Astrocyte of the cerebellum (primary cell): ENCODE measurements around the gene CCDC34.

Source experiments
- DNase-seq: peaks from one replicate; pipeline ENCODE4 v3.0.0-alpha.2; 2011; ENCODE audit warnings: low read depth
- H3K4me3 ChIP-seq: 2 replicates; pipeline ENCODE4 v1.5.1; 2011; ENCODE audit warnings: mild to moderate bottlenecking, low read depth, low read length, moderate library complexity
- in situ Hi-C: cut with HindIII; loops from 2 replicates; pipeline ENCODE4 v1.10.0; 2017; ENCODE audit warnings: low sequenced_read_pairs
- TF ChIP-seq, protein P1 (sequence below): IDR thresholded peaks from 2 replicates; pipeline ENCODE4 v1.5.1; 2012; ENCODE audit warnings: low read length, low read depth, moderate library complexity, mild to moderate bottlenecking; ENCODE audit errors: missing control alignments

The CCDC34 gene

DNA sequence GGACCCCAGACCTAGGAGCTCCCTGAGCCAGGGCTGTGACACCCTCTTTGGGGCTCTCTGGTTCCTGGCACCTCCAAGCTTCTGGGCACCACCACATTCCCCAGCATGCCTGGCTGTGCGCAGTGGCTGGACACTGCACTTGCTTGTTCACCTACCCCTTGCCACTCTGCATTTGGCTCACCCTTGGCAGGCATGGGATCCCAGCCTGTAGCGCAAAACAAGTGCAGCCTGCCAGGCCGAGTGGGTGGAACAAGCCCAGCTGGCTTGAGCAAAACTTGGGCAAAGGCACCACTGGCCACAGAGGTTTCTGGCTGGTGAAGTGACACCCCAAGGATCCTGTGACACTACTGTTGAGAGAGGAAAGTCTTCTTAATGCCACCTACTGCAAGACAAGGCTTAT lies 57.3 kb downstream of the CCDC34 start:
- TF ChIP-seq, protein P1, sequence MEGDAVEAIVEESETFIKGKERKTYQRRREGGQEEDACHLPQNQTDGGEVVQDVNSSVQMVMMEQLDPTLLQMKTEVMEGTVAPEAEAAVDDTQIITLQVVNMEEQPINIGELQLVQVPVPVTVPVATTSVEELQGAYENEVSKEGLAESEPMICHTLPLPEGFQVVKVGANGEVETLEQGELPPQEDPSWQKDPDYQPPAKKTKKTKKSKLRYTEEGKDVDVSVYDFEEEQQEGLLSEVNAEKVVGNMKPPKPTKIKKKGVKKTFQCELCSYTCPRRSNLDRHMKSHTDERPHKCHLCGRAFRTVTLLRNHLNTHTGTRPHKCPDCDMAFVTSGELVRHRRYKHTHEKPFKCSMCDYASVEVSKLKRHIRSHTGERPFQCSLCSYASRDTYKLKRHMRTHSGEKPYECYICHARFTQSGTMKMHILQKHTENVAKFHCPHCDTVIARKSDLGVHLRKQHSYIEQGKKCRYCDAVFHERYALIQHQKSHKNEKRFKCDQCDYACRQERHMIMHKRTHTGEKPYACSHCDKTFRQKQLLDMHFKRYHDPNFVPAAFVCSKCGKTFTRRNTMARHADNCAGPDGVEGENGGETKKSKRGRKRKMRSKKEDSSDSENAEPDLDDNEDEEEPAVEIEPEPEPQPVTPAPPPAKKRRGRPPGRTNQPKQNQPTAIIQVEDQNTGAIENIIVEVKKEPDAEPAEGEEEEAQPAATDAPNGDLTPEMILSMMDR = no peak
- no peak for DNase-seq
- no peak overlapping the region for H3K4me3 ChIP-seq
- in situ Hi-C loops = no loop called here

DNA sequence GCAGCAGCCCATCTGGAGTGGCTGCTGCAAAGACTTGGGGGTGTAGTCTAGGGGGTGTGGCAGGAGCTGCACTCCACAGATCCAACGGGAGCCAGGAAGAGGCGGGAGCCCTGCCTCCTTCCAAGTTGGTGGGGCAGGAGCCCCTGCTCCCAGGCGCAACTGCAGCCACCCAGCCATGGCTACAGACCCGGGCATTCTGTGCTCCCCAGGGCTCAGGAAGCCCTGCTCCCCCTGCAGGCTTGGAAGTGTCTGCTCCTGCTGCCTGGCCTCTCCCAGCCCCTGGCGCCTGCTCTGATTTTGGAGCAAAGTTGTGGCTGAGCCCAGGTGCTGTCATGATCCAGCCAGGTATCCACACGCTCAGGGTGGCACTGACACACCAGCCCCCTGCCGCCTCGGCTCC lies 58.5 kb downstream of the CCDC34 start:
- DNase-seq = no peak
- TF ChIP-seq, protein P1 = no peak
- in situ Hi-C loops = no loop called here
- no peak overlapping the region for H3K4me3 ChIP-seq

DNA sequence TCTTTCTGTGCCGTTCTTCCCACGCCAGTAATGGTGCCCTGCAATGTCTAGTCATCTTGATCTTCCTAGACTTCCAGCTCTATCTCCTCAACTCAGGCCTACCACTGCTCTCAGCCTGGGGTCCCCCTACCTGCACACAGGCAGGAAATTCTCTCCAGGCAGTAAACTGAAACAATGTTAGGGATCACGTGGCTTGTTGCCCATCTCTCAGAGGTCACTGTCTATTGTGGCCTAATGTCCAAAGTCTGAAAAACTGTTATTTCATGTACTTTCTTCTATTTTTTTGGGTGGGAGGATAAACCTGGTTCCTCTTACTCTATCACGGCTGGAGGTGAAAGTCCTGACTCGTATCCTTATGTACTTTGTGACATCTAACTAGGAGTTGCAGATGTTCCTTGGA lies 59.1 kb downstream of the CCDC34 start:
- no peak overlapping the region for H3K4me3 ChIP-seq
- in situ Hi-C loops = no loop called here
- TF ChIP-seq, protein P1 = no peak
- DNase-seq = no peak

DNA sequence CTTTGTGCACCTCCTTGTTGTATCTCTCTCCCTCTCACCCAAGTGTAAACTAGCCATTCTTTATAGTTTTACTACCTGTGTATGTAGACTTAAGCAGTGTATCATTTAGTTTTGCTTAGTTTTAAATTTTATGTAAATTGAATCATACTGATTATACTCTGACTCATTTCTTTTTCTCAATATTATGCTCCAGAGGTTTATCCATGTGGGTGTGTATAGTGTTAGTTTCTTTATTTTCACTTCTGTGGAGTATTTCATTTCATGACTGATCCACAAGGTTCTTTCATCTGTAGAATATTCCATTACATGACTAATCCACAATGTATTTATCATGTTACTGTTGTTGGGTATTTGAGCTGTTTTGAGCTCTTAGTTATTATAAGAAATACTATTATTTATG lies 62.0 kb downstream of the CCDC34 start:
- no peak for DNase-seq
- no peak overlapping the region for H3K4me3 ChIP-seq
- in situ Hi-C loops = no loop called here
- TF ChIP-seq, protein P1 = no peak

DNA sequence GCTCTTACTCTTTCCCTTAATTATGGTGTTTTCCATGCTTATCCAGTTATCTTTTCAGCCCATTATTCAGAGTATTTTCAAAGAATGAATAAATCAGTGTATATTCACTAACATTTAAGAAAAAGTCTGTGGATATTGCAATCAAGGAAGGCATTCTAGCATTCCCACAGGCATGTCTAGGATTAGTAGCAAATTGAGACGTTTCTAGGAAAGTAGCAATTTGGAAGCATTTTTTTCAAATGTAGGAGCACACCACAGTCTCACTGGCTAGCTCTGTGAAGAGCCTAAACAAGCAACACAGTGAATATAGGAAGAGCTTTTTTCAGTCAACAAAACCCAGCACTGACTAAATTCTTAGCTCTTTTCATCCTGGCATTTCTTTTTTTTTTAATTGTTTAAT lies 65.4 kb downstream of the CCDC34 start:
- no peak overlapping the region for H3K4me3 ChIP-seq
- TF ChIP-seq, protein P1 = no peak
- no peak for DNase-seq
- in situ Hi-C loops = no loop called here

DNA sequence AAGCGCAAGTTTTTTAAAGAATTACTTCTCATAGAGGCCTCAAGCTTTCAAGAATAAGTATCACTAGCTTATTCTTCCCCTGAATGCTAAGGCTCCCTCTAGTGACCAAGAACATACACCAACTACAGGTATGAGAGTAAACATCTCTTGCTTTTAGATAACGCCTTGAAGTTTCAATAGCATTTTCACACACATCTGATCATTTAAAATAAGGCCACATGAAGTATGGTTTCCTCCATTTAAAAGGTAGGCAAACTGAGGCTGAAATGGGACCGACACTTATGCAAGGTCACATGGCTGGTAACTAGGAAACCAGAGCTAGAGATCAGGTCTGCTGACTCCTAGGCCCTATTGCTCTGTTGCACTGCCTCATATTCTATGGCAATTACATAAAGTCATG lies 66.5 kb downstream of the CCDC34 start:
- peak; percentile 64 for DNase-seq
- in situ Hi-C loops = no loop called here
- TF ChIP-seq, protein P1 = peak; percentile 70
- H3K4me3 ChIP-seq = no peak overlapping the region

DNA sequence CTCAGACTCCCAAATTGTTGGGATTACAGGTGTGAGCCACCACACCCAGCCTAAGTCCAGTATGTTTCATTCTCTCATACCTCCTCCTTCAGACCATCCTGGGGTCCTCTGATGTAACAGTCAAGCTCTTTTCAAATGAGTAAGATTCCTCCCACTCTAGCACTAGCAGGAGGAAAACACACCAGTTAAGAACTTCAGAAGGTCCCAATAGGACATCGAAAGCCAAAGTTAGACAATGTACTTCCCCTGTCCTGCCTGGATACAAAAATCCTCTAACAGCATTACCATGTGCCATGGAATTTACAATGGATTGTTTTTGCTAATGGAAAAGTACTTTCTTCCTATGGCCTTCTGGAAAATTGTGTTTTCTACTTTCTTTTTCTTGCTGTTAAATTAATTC lies 67.1 kb downstream of the CCDC34 start:
- no peak for DNase-seq
- TF ChIP-seq, protein P1 = no peak
- in situ Hi-C loops = no loop called here

More for the DNA sequence above, 67.1 kb downstream of the CCDC34 start:
- no peak overlapping the region for H3K4me3 ChIP-seq
